ENCODE data around the gene LSS. TPM values are rescaled to one million over a fixed set of nuclear protein-coding genes. Genes with fewer than 3 reads are reported as not detected.

Gene LSS
- total and polyA plus RNA-seq, 2 experiments from 2014 or later: 55.0 to 237 TPM

GRCh38 chr21:46185716-46186115, 42.9 kb downstream of the LSS start:
- Histone ChIP-seq H3K4me2 (peak overlapping the region; percentile 84), H3K27me3 (ENCODE audit: insufficient read depth) (no peaks in the 10 kb centered on the region), H3K4me1 (ENCODE audit: insufficient read depth) (peaks cover 11% of the 10 kb centered on the region; the same call in 1 of the 2 replicates), H3K79me2 (replicated peaks; ENCODE audit: insufficient read depth) (no peaks in the 10 kb centered on the region; the same call in 1 of the 2 replicates), H4K20me1 (replicated peaks; ENCODE audit: insufficient read depth) (peaks cover 3% of the 10 kb centered on the region; the same call in 1 of the 2 replicates), H3K4me3 (peak overlapping the region; percentile 65), H3K27ac (ENCODE audit: low read depth) (peak overlapping the region; percentile 27; the same call in 1 of the 2 replicates), H3K9me2 (ENCODE audit: insufficient read depth) (no peaks in the 10 kb centered on the region), H2AFZ (no peak overlapping the region), H3F3A (replicated peaks; ENCODE audit: low read depth) (0 out of 2 replicates have a peak, but pooled peaks cover 4% of the 10 kb centered on the region), H3K36me3 (ENCODE audit: insufficient read depth) (no peaks in the 10 kb centered on the region)
- Mint-ChIP-seq H3K4me3 (peak overlapping the region; percentile 93; the same call in 2 of the 3 replicates), H3K9me3 (no peaks in the 10 kb centered on the region), H3K27ac (no peak overlapping the region), H3K36me3 (ENCODE audit: low read depth) (peaks cover 11% of the 10 kb centered on the region), H3K4me1 (peaks cover 27% of the 10 kb centered on the region), H3K27me3 (ENCODE audit: insufficient read depth, low read depth, poor library complexity) (peaks cover 8% of the 10 kb centered on the region)
- ATAC-seq (no peak), DNase-seq (ENCODE audit: low spot score) (no peak)
- TF ChIP-seq ZNF331 (CRISPR knock-in tag; IDR thresholded peaks at IDR 0.05; ENCODE audit: low read depth) (no peak), STAT1 (IDR thresholded peaks at IDR 0.05; ENCODE audit: unreplicated experiment) (no peak), EZH2 (IDR thresholded peaks at IDR 0.05; ENCODE audit: low read depth, unreplicated experiment) (no peak), NANOG (IDR thresholded peaks at IDR 0.05; ENCODE audit: borderline replicate concordance) (no peak), EZH2phosphoT487 (IDR thresholded peaks at IDR 0.05; ENCODE audit: unreplicated experiment) (no peak), POLR2AphosphoS5 (IDR thresholded peaks at IDR 0.05; ENCODE audit: low read depth) (no peak), CTCF (conservative IDR thresholded peaks at IDR 0.05; ENCODE audit: low read depth in 2 of 2) (no peak), REST (IDR thresholded peaks at IDR 0.05; ENCODE audit: unreplicated experiment) (no peak), ZNF114 (CRISPR knock-in tag; IDR thresholded peaks at IDR 0.05) (no peak)
